GM21367 (cell line): Measurements from ENCODE around the gene SCGB1C2.

ENCODE experiments used
- ATAC-seq: cut with Tn5 transposase; IDR thresholded peaks from one replicate; pipeline ENCODE4 v1.9.1; 2021; ENCODE audit not compliant: unreplicated experiment

Gene SCGB1C2

GRCh38 chr17:170130-170670 is 32.8 kb downstream of the SCGB1C2 start:
- ATAC-seq: no peak

DNA sequence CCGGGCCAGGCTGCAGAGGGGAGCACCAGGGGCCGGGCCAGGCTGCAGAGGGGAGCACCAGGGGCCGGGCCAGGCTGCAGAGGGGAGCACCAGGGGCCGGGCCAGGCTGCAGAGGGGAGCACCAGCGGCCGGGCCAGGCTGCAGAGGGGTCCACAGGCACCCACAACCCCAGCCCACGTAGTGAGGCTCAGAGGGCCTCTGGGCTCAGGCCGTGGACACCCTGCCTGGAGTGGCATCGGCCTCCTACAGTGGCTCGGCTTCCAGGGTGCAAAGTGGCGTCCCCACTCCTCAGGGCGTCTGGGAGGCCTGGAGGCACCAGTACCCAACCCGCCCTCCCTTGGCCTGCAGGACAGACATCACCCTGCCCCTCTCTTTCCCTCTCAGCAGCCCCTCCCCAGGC is 34.5 kb downstream of the SCGB1C2 start:
- no peak for ATAC-seq

GRCh38 chr17:172401-172800 is 35.0 kb downstream of the SCGB1C2 start:
- ATAC-seq: no peak

GRCh38 chr17:173166-173911 is 36.0 kb downstream of the SCGB1C2 start:
- ATAC-seq: no peak

GRCh38 chr17:177155-177554 is 39.8 kb downstream of the SCGB1C2 start:
- no peak for ATAC-seq

DNA sequence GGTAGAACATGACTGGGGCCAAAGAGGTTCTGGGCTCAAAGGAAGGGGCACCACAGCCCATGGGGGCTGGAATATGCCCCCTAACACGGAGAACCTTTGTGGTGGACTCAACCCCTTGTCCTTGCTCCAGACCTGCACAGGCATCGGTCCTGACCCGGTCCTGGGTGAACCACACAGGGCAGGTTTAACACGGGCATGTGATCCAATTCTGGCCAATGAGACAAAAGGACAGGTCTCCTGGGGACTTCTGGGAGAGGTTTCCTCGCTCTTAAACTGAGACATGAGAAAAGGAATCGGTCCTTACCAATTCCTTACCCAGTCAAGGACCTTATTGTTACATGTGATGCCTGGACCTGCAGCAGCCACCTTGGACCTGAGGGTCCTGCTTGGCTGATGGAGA is 40.4 kb downstream of the SCGB1C2 start:
- no peak for ATAC-seq

DNA sequence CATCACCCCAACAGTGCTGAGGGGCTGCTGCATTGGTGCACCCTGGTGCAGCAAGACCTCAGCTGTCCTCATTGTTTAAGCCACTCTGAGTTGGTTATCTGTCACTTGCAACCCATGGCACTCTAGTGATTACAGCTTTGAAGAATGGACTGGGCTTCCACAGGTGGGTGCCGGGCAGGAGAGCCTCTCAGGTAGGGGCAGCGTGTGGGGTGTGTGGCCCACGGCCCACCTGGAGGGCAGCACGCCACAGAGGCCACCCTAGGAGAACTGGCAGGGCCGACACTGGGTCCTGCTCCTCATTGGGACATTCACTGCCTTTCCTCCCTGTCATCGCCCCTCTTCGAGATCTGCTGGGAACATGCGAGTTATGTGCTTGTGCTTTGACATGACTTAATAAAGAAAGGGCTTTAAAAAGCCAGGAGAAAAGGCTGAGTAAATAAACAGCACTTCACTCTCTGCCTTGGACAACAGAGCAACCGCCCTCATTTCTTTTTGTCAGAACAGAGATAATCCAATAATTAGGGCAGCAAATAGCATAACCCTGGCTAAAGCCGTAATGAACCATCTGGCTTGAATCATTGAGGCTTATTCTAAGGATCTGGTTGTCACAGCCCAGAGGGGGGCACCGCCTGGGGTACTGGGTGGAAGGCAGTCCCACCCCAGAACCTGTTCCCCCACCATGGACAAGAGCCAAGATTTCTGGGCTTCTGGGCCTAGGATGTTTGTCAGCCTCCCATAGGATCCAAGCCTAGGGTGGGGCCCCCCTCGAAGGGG is 41.1 kb downstream of the SCGB1C2 start:
- ATAC-seq: no peak

DNA sequence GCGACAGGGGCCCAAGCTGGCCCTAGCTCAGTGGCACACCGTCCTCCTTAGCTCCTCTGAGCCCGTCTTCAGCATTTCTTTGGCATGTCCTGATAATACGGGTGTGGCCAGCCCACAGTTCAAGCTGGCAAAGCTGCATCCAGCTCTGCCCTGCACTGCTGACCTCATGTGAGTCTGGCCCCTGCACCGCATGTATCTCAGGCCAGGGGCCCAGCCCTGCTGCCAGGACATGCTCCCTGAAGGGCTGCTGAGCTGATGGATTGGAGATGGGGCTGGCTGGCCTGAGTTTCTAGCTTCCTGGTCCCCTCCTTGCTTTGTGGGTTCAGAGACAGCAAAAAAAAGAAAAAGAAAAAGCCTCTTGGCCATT is 41.7 kb downstream of the SCGB1C2 start:
- ATAC-seq: no peak

GRCh38 chr17:179781-180380 is 42.5 kb downstream of the SCGB1C2 start:
- ATAC-seq: no peak

- no peak for ATAC-seq
Measured at GRCh38 chr17:180381-181244, 43.2 kb downstream of the SCGB1C2 start.

- ATAC-seq: no peak
Measured at GRCh38 chr17:181245-182049, 44.1 kb downstream of the SCGB1C2 start, which contains the start of gene DOC2B. Gene DOC2B (minus strand): TSS chr17:181650. CDS start chr17:181479, 171 bp downstream.

GRCh38 chr17:182050-182751 is 44.8 kb downstream of the SCGB1C2 start:
- no peak for ATAC-seq

GRCh38 chr17:183021-183420 is 45.7 kb downstream of the SCGB1C2 start:
- no peak for ATAC-seq

DNA sequence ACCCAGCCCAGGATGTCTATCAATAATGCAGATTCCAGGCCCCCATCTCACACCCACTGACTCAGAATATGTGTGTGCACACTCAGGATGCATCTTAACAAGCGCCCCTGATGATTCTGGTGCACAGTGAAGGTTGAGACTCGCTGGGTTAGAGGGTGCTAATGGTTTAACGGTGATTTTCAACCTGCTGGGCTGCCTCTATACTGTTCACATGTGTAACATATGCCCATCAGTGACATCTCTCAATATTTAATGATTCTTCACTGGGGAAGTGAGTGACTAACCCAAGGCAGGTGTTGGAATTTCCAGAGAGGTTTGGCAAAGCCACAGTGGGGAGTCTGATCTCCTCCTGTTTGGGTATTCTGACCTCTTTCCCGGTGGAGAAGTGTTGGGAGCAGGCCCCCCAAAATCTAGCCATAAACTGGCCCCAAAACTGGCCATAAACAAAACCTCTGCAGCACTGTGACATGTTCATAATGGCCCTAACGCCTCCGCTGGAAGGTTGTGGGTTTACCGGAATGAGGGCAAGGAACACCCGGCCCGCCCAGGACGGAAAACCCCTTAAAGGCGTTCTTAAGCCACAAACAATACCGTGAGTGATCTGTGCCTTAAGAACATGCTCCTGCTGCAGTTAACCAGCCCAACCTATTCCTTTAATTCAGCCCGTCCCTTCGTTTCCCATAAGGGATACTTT is 48.2 kb downstream of the SCGB1C2 start:
- ATAC-seq: no peak

- no peak for ATAC-seq
Measured at GRCh38 chr17:187130-187529, 49.8 kb downstream of the SCGB1C2 start.
